GM19099 (cell line): ENCODE measurements around the gene PBX1.

ENCODE experiments used
- POLR2A ChIP-seq: IDR thresholded peaks from 3 replicates; pipeline ENCODE4 v1.6.1; 2011; ENCODE audit warnings: low read depth; ENCODE audit not compliant: insufficient read length; ENCODE audit errors: extremely low read depth

PBX1 gene

DNA sequence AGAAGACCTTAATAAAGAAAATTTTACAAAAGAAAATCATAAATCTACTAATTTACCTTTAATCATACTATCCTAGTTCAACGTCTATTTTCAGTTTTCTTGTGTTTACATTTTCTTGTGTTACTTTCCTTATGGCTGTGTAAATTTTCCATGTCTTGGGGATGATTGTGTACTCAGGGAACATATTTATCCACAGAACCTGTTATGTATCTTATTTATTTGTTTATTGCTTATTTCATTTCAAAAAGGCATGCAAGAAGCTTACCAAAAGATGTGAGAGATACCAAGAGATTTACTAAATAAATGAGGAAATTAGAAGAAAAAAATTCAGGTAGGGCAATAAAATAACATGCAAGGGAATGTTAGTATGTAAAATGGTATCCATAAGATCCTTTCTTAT, 22.8 kb downstream of the PBX1 start:
- no peak for TF ChIP-seq POLR2A

DNA sequence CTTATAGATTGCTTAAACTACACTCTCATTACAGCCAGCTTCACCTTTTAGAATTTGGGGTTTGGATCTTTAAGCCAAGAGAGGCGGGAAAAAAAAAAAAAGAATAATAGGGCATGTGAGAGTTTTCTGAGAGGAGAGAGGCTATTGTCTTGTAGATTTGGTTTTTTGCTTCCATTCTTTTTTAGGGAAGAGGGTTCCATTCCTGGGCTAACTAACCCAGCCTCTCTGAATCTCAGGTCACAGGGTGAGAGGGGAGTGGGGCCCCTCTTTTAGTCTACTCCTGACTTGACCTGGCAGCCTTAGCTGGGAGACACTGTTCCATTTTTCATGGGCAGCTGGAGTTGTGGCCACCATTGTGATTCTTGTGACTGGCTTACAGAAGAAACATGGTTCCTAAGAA, 24.2 kb downstream of the PBX1 start:
- TF ChIP-seq POLR2A, result no peak

DNA sequence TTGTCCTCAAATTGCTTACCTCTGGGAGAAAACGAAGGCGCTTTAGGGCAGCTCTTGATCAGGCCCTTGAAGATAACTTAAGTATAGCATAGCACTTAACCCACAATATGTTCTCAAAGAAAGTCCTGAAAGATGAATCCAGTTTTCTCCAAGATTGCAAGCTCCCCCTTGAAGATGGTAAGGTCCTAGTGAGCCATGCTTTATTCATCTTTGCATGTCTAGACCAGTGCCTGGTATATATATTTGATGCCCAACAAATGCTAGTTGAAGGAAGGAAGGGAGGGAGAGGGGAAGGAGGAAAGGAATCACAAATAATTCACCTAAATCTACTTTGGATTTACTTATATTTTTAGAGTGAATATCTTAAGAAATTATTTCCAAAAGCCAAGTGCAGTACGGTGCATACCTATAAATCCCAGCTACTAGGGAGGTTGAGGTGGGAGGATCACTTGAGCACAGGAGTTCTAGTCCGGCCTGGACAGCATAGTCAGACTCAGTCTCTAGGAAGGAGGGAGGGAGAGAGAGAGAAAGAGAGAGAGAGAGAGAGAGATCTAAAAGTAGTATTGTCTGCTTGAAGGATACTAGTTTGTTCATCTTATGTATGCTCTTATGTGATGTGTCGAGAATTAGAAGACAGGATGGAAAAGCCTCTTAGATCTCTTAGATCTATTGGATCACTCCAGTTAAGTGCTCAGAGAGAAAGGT, 25.0 kb downstream of the PBX1 start:
- no peak for TF ChIP-seq POLR2A

DNA sequence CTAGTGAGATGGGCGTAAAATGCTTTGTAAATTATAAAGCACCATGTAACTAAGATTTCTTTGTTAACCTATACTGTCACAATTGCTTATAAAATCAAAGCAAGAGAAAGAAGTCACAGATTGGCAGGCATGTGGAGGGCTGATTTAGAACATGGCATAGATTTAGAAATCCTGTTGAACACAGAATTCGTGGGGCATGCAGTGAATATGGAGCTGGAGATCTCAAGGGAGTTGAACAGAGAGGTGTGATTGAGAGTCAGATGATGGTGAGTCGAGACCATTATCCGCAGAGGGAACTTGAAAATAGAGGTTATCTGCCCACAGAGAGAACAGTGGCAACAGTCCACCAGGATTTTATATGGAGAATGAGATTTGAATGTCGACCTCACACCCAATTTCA, 27.6 kb downstream of the PBX1 start:
- TF ChIP-seq POLR2A, result no peak

DNA sequence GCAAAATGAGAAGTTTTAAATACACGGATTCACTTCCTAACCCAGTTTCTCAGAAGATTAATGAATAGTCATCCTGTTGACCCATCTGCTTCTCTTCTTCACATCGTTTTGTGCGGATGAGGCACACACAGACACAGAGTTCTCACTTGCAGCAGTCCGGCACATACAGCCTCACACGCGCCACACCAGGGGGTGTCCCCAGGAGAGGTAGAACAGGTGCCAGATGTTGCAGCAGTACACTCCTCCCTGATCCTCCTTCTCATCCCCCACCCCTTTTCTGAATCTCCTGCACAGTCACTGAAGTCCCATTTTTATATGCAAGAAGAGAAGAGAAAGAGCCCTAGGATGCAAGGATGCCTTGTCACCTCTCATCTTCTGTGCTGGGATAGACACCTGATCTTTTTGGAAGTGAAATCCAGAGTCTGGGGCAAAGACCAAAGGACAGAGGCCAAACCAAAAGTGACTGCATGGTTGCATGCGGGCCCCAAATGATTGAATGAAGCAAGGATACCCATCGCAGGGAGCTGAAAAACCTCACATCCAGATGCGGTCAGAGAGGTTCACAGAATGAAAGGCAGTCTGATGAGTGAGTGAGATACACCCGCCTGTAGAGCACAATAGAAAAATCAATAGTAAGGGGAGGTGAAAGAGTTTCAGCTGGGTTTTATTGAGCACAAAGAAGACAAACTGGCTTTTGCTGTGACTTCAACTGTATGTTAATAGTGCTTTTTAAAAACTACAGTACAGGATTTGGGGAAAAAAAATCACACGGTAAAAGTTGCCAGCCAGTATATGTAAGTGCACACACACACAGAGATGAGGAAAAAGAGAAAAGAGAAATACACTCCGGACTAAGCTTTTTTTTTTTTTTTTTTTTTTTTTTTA, 28.9 kb downstream of the PBX1 start:
- TF ChIP-seq POLR2A, result no peak

DNA sequence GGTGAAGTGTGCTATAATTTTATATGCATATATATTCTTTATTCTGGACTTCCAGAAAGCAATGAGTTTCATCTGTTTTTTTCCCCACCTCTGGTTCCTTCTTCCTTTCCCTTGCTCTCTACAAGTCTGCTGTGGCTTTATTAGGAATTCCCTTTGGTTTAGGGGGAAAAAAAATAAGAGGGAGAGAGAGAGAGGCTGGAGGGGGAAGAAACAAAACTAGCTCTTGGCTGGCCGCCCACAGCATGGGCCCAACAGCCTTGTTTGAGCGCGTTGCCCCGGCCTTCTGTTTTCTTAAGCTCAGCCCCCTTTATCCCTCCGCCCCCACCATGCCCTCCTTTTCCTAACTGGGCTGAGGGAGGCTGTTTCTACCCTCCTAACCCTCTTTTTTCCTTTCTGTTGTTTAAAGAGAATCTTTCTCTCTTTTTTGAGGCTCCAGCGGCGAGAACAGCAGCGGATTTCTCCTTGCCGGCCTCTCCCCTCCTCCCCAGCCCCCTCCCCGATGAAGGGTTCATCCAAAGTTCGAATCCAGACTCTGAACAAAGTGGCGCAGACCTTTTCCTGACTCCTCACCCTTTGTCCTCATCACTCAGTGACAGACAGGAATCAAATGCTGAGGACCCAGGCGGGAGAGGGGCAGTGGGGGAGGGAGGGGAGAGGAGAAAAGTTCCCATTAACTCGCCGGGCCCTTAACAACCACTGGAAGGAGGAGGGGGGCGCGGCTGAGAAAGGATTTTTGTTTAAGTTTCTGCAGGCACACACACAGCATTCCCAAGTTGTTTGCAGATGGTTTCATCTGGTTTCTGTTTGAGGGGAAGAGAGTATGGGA, 29.7 kb downstream of the PBX1 start:
- TF ChIP-seq POLR2A, result no peak

DNA sequence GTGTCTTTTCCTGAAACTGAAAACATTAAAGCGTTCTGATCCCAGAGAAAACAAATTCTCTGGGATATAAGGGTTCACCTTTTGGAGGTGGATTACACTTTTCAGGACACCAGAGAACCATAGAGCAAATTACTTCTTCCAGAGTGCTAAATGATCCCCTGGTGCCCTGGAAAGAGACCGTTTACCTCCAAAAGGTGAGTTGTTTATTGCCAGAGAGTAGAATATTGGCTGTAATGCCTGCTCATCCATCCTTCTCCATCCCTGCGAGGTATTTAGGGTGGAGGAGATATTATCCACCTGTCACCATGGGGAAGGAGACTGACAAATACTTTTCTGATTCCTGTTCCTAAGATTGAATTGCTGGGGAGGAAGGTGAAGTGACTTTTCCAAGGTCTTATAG, 30.4 kb downstream of the PBX1 start:
- no peak for TF ChIP-seq POLR2A

DNA sequence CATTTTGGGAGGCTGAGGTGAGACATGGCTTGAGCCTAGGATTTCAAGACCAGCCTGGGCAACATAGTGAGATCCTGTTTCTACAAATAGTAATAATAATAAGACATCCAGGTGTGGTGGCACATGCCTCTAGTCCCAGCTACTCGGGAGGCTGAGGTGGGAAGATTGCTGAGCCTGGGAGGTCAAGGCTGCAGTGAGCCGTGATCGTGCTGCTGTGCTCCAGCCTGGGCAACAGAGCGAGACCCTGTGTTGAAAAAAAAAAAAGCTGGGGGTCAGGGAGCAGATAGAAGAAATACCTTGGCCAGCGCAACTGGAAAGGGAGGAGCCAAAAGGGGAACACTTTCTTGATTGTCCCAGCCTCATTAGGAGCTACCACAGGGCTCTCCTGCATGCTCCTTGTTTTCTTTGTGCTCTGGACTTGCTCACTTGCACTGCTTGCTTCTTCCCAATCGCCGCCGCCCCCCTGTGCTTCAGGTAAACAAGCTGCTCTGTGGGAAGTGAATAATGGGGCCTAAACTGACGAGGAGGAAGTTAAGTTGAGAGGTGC, 31.1 kb downstream of the PBX1 start:
- no peak for TF ChIP-seq POLR2A

DNA sequence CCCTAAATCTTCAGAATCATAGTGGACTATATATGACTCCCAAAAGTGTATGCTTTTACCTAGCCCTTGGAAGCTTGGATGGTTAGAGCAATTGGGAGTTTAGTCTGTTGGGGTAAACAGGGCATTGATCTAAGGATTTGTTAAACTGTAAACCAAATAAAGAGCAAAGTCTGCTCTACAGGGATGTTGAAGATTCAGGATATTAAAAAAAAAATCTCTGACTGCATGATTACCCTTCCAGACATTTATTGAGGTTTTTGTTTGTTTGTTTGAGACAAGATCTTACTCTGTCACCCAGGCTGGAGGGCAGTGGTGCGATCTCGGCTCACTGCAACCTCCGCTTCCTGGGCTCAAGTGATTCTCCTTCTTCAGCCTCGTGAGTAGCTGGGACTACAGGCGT, 31.6 kb downstream of the PBX1 start:
- no peak for TF ChIP-seq POLR2A

DNA sequence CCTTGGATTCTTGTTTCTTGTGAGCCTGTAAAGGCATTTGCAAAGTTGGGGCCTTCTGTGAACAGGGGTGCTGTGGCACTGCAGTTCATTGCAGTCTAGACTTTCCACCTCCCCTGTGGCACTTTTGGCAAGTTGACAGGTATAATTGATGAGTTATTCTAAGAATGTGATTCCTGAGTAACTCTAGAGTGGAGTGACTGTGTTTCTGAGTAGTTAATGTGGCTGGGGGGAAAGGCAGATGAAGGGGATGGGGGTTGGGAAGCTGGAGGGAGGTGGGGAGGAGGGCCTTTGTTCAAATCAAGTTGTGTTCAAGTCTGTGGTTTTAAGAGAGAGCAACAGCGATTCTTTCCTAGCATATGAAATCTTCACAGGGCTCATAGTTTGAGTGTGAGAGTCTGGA, 32.9 kb downstream of the PBX1 start:
- TF ChIP-seq POLR2A, result no peak

DNA sequence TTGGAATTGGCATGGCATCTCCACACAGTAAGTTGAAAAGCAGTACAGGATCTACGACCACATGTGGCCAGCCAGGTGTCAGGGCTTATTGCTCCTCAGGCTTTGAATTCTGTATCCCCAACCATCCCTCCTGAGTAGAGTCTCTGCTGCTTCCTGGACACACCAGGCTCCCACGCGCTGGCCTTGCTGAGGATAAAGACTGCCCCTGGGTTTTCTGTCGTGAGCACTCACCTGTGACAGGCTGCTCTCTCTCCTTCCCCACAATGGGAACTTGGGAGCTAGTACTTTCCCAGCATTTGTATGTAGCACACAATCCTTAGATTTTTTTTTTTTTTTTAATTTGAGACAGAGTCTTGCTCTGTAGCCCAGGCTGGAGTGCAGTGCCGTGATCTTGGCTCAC, 33.6 kb downstream of the PBX1 start:
- TF ChIP-seq POLR2A, result no peak

DNA sequence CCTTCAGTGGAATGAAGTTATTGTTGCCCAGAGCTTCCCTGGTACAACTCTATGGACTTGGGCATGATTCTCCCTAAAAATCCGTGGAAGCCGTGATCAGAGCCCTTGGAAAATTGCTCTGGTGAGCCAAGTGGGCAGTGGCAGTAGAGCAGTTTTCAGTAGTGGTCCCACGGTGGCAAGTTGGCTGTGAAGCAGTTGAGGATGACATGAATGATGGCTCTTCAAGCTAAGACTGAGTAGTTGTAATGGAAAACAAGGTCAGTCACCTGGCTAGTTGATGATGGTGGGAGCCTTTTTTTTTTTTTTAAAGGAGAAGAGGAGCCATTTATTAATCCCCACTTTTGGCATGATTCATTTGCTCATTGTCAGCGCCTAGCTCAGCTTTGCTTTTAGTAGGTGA, 36.2 kb downstream of the PBX1 start:
- TF ChIP-seq POLR2A, result no peak

DNA sequence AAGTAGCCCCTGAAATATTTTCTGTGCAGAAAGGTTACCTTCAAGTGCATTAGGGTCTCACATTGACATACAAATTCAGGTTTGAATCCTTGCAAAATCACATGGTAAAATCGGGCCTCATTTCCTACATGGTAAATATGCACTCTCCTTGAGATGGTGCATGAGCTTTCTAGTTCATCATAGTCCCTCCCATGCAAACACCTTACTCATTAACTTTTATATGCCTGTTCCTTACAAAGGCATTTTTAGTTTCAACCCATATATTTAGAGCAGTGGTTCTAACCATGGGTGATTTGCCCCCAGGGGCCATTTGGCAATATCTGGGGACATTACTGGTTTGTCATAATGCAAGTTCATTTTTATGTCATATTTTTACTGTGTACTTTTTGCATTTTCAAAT, 37.2 kb downstream of the PBX1 start:
- no peak for TF ChIP-seq POLR2A

DNA sequence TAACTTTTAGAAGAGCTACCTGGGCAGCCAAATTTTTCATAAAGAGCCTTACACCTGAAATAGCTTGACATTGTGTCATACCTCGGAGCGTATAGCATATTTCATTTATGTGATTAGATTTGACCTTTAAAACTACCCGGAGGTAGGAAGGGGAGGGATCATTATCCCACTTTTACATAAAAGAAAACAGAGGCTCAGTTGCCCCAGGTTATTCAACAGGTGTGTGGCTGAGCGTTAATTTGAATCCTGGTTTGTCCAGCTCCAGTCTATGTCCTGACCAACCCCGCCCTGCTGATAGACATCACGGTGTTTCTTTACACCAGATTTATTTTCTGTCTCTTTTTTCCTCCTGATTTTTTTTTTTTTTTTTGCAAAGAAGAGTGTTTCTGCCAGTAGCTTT, 39.7 kb downstream of the PBX1 start:
- TF ChIP-seq POLR2A, result no peak

DNA sequence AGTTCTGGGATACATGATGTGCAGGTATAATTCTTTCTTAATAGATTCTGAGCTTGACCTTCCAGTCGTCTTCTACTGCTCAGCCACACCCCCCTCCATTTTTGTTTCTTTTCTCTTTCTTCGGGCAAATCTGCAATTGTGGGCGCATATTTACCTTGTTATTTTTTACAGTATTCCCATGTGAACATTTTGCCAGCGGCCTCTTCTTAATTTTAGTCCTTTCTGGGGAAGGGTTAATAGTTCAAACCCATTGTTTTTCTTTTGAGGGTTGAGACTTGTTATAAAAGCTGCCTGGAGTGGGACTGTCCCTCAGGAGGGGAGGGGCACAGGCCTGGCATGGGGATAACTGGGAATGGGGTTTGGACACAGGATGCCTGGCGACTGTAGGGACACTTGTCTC, 40.3 kb downstream of the PBX1 start:
- no peak for TF ChIP-seq POLR2A
